GM23248 (cell line): ENCODE measurements around the gene UBE2E3.

Experiments
- EZH2 ChIP-seq: fragments of 200-600 bp; sonication (generic); IDR thresholded peaks from 2 replicates; pipeline ENCODE4 v1.6.1; 2018; ENCODE audit warnings: antibody characterized with exemption, mild to moderate bottlenecking; ENCODE audit not compliant: insufficient read depth, poor library complexity, severe bottlenecking
- EZH2phosphoT487 ChIP-seq: fragments of 200-600 bp; sonication (generic); IDR thresholded peaks from 2 replicates; pipeline ENCODE4 v1.6.1; 2018; ENCODE audit warnings: antibody characterized with exemption, moderate library complexity, mild to moderate bottlenecking, low read depth; ENCODE audit not compliant: insufficient read depth

- TF ChIP-seq EZH2 (no peak), EZH2phosphoT487 (no peak)
Observed at GRCh38 chr2:180990337-180990736, 9.9 kb downstream of the UBE2E3 start.
